GM23338 (cell line): ENCODE data around the gene KIF5A. TPM values are rescaled to one million over a fixed set of nuclear protein-coding genes. Genes with fewer than 3 reads are reported as not detected.

Source experiments
- ATAC-seq: fragments of 200-7000 bp; cut with Tn5 transposase; 3 replicates; pipeline ENCODE4 v1.9.1; 2020
- DNase-seq: peaks from one replicate; pipeline ENCODE4 v3.0.0-alpha.2; 2015; ENCODE audit warnings: low spot score
- H2AFZ ChIP-seq: fragments of 200-600 bp; sonication (generic); 2 replicates; pipeline ENCODE4 v1.8.0; 2016; ENCODE audit warnings: antibody characterized with exemption, mild to moderate bottlenecking, moderate library complexity
- H3F3A ChIP-seq: fragments of 200-600 bp; sonication (generic); replicated peaks from 2 replicates; pipeline ENCODE4 v1.8.0; 2017; ENCODE audit warnings: antibody characterized with exemption, mixed run types, low read depth
- H3K27ac ChIP-seq: fragments of 200-600 bp; sonication (generic); 2 replicates; pipeline ENCODE4 v1.6.1; 2016; ENCODE audit warnings: low read depth
- H3K27me3 ChIP-seq: fragments of 200-600 bp; sonication (generic); 2 replicates; pipeline ENCODE4 v1.8.0; 2016; ENCODE audit warnings: mild to moderate bottlenecking, mixed run types, moderate library complexity; ENCODE audit not compliant: insufficient read depth
- H3K36me3 ChIP-seq: fragments of 200-600 bp; sonication (generic); 2 replicates; pipeline ENCODE4 v1.8.0; 2016; ENCODE audit warnings: mild to moderate bottlenecking; ENCODE audit not compliant: insufficient read depth
- H3K4me1 ChIP-seq: fragments of 200-600 bp; sonication (generic); 2 replicates; pipeline ENCODE4 v1.8.0; 2016; ENCODE audit warnings: mild to moderate bottlenecking, moderate library complexity; ENCODE audit not compliant: insufficient read depth
- H3K4me2 ChIP-seq: fragments of 200-600 bp; sonication (generic); 2 replicates; pipeline ENCODE4 v1.7.1; 2017; ENCODE audit warnings: mixed run types
- H3K4me3 ChIP-seq: fragments of 200-600 bp; sonication (generic); 2 replicates; pipeline ENCODE4 v1.6.1; 2016; ENCODE audit warnings: mixed run types
- H3K79me2 ChIP-seq: fragments of 200-600 bp; sonication (generic); replicated peaks from 2 replicates; pipeline ENCODE4 v1.8.0; 2017; ENCODE audit warnings: mild to moderate bottlenecking; ENCODE audit not compliant: insufficient read depth
- H3K9me2 ChIP-seq: fragments of 200-600 bp; sonication (generic); 2 replicates; pipeline ENCODE4 v1.8.0; 2017; ENCODE audit not compliant: insufficient read depth
- H4K20me1 ChIP-seq: fragments of 200-600 bp; sonication (generic); replicated peaks from 2 replicates; pipeline ENCODE4 v1.8.0; 2017; ENCODE audit warnings: mild to moderate bottlenecking; ENCODE audit not compliant: insufficient read depth
- H3K27ac Mint-ChIP-seq: 2 replicates; pipeline ENCODE4 v1.8.0; 2020; ENCODE audit warnings: inconsistent platforms, mild to moderate bottlenecking, moderate library complexity, mixed read lengths
- H3K27me3 Mint-ChIP-seq: 3 replicates; pipeline ENCODE4 v1.8.0; 2022; ENCODE audit warnings: low read depth, mild to moderate bottlenecking, moderate library complexity, mixed read lengths, inconsistent platforms; ENCODE audit not compliant: insufficient read depth, poor library complexity
- H3K36me3 Mint-ChIP-seq: 3 replicates; pipeline ENCODE4 v1.8.0; 2021; ENCODE audit warnings: low read depth, mild to moderate bottlenecking, inconsistent platforms, moderate library complexity, mixed read lengths
- H3K4me1 Mint-ChIP-seq: 3 replicates; pipeline ENCODE4 v1.8.0; 2020; ENCODE audit warnings: mild to moderate bottlenecking, inconsistent platforms, mixed read lengths
- H3K4me3 Mint-ChIP-seq: 3 replicates; pipeline ENCODE4 v1.8.0; 2021; ENCODE audit warnings: moderate library complexity, mild to moderate bottlenecking, inconsistent platforms, mixed read lengths
- H3K9me3 Mint-ChIP-seq: 3 replicates; pipeline ENCODE4 v1.8.0; 2020; ENCODE audit warnings: moderate library complexity, mild to moderate bottlenecking, inconsistent platforms, mixed read lengths
- CREB1 ChIP-seq: fragments of 250-450 bp; sonication (Bioruptor Pico); IDR thresholded peaks from 2 replicates; pipeline ENCODE4 v1.5.0; 2020; ENCODE audit warnings: low read depth, mild to moderate bottlenecking, moderate library complexity
- CTCF ChIP-seq, 2 experiments: fragments of 200-600 bp in 1 of 2; sonication (generic) in 1 of 2; conservative IDR thresholded peaks; 2 replicates each; pipeline versions ENCODE4 v1.5.1 to v1.6.1; 2016 to 2017; ENCODE audit warnings: antibody characterized with exemption in 2 of 2, low read depth in 2 of 2, mild to moderate bottlenecking in 2 of 2, moderate library complexity in 1 of 2
- EZH2 ChIP-seq: fragments of 200-600 bp; sonication (generic); IDR thresholded peaks from one replicate; pipeline ENCODE4 v1.8.0; 2017; ENCODE audit warnings: antibody characterized with exemption, mild to moderate bottlenecking, low read depth; ENCODE audit not compliant: unreplicated experiment
- EZH2phosphoT487 ChIP-seq: fragments of 200-600 bp; sonication (generic); IDR thresholded peaks from one replicate; pipeline ENCODE4 v1.8.1; 2018; ENCODE audit warnings: antibody characterized with exemption; ENCODE audit not compliant: unreplicated experiment
- JUNB ChIP-seq: IDR thresholded peaks from one replicate; pipeline ENCODE4 v1.6.1; 2016; ENCODE audit warnings: antibody characterized with exemption; ENCODE audit not compliant: unreplicated experiment
- NANOG ChIP-seq: IDR thresholded peaks from 2 replicates; pipeline ENCODE4 v1.6.1; 2016; ENCODE audit warnings: antibody characterized with exemption, borderline replicate concordance
- POLR2AphosphoS5 ChIP-seq: IDR thresholded peaks from 2 replicates; pipeline ENCODE4 v1.6.1; 2016; ENCODE audit warnings: antibody characterized with exemption, low read depth
- STAT1 ChIP-seq: IDR thresholded peaks from one replicate; pipeline ENCODE4 v1.6.1; 2016; ENCODE audit warnings: antibody characterized with exemption; ENCODE audit not compliant: unreplicated experiment
- ZNF114 ChIP-seq: fragments of 250-450 bp; sonication (Bioruptor Pico); IDR thresholded peaks from 2 replicates; pipeline ENCODE4 v1.5.0; 2020; ENCODE audit warnings: mild to moderate bottlenecking, moderate library complexity
- ZNF331 ChIP-seq: fragments of 250-450 bp; sonication (Bioruptor Pico); IDR thresholded peaks from 2 replicates; pipeline ENCODE4 v1.5.0; 2020; ENCODE audit warnings: low read depth, mild to moderate bottlenecking, moderate library complexity
- ZNF462 ChIP-seq: fragments of 250-450 bp; sonication (Bioruptor Pico); IDR thresholded peaks from 2 replicates; pipeline ENCODE4 v1.5.0; 2020; ENCODE audit warnings: mild to moderate bottlenecking, moderate library complexity
- polyA plus RNA-seq: library from polyadenylated mRNA; unstranded; fragments of >200 nt; fragmentation: Nextera tagmentation; extraction: Ambion mirVana; gene quantifications from 2 replicates; pipeline ENCODE4 v1.2.1, GENCODE V29; 2016
- total RNA-seq: library from RNA; depleted of rRNA; stranded (reverse); fragments of >200 nt; shearing (Covaris generic); gene quantifications from 2 replicates; pipeline ENCODE4 v1.2.3, GENCODE V29; 2014
- TF ChIP-seq, protein P1 (sequence below): IDR thresholded peaks from one replicate; pipeline ENCODE4 v1.6.1; 2018; ENCODE audit warnings: antibody characterized with exemption; ENCODE audit not compliant: unreplicated experiment
- TF ChIP-seq, protein P2 (sequence below): IDR thresholded peaks from 2 replicates; pipeline ENCODE4 v1.6.1; 2016; ENCODE audit warnings: antibody characterized with exemption

Gene KIF5A
- total and polyA plus RNA-seq, 2 experiments from 2014 or later, result 11.1 to 21.3 TPM

DNA sequence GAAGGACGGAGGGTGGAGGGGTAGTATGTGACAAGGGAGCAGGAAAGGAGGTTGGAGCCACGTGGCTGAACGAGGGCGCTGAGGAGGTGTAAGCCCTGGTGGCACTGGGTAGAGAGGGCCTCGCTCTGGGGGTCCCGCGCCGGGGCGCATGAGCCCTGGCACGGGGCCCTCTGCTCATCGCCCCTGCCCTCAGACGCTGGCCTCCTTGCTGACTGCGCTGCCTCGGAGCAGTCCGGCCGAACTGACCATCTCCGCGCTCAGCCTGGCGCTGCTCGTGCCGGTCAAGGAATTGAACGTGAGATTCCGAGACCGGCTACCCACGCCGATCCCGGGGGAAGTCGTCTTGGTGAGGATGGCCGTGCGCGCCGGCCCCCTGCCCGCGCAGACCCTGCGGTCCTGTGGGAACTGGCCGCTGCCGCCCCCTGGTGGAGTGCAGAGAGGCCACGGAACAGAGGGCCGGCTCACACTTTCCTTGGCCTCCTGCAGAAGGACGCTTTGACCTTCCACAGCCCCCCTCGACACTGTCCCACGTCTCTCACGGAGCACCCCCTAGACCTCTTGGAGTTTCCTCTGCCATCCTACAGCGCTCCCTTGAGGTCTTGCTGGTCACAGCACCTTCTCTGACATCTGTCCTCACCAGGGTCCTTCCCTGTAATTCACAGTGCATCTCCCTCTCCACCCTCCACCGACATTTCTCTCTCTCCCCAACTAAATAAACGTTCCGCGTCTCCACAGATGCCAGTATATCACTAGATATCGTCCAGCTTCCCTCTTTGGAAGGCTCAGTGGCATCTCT is 71.9 kb downstream of the KIF5A start:
- peak; percentile 73 for ATAC-seq
- Mint-ChIP-seq H3K27me3 (peaks cover 100% of the 10 kb centered on the region), H3K4me3 (peak overlapping the region; percentile 71), H3K4me1 (peaks cover 27% of the 10 kb centered on the region), H3K9me3 (no peaks in the 10 kb centered on the region), H3K27ac (no peak overlapping the region), H3K36me3 (peaks cover 3% of the 10 kb centered on the region; the same call in 1 of the 3 replicates)
- Histone ChIP-seq H3K4me2 (peak overlapping the region; percentile 87), H3F3A (0 out of 2 replicates have a peak, but pooled peaks cover 13% of the 10 kb centered on the region), H3K79me2 (no peaks in the 10 kb centered on the region), H4K20me1 (peaks cover 8% of the 10 kb centered on the region), H2AFZ (0 out of 2 replicates have a peak overlapping the region, but pooled peaks have one; percentile 69), H3K4me1 (peaks cover 24% of the 10 kb centered on the region), H3K36me3 (peaks cover under 1% of the 10 kb centered on the region; the same call in 1 of the 2 replicates), H3K27me3 (peaks cover 100% of the 10 kb centered on the region), H3K27ac (no peak overlapping the region), H3K9me2 (no peaks in the 10 kb centered on the region), H3K4me3 (peak overlapping the region; percentile 59)
- peak; percentile 77 for DNase-seq
- TF ChIP-seq STAT1 (no peak), EZH2 (peak; percentile 51), ZNF462 (CRISPR knock-in tag) (no peak), CTCF (conservative IDR thresholded peaks at IDR 0.05; ENCODE audit: low read depth in 2 of 2) (peak; percentile 66 to 79), EZH2phosphoT487 (no peak), POLR2AphosphoS5 (no peak), ZNF114 (no peak), NANOG (no peak), ZNF331 (CRISPR knock-in tag) (no peak), JUNB (no peak), CREB1 (CRISPR knock-in tag) (no peak)
- TF ChIP-seq, protein P1, sequence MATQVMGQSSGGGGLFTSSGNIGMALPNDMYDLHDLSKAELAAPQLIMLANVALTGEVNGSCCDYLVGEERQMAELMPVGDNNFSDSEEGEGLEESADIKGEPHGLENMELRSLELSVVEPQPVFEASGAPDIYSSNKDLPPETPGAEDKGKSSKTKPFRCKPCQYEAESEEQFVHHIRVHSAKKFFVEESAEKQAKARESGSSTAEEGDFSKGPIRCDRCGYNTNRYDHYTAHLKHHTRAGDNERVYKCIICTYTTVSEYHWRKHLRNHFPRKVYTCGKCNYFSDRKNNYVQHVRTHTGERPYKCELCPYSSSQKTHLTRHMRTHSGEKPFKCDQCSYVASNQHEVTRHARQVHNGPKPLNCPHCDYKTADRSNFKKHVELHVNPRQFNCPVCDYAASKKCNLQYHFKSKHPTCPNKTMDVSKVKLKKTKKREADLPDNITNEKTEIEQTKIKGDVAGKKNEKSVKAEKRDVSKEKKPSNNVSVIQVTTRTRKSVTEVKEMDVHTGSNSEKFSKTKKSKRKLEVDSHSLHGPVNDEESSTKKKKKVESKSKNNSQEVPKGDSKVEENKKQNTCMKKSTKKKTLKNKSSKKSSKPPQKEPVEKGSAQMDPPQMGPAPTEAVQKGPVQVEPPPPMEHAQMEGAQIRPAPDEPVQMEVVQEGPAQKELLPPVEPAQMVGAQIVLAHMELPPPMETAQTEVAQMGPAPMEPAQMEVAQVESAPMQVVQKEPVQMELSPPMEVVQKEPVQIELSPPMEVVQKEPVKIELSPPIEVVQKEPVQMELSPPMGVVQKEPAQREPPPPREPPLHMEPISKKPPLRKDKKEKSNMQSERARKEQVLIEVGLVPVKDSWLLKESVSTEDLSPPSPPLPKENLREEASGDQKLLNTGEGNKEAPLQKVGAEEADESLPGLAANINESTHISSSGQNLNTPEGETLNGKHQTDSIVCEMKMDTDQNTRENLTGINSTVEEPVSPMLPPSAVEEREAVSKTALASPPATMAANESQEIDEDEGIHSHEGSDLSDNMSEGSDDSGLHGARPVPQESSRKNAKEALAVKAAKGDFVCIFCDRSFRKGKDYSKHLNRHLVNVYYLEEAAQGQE, result no peak
- TF ChIP-seq, protein P2, sequence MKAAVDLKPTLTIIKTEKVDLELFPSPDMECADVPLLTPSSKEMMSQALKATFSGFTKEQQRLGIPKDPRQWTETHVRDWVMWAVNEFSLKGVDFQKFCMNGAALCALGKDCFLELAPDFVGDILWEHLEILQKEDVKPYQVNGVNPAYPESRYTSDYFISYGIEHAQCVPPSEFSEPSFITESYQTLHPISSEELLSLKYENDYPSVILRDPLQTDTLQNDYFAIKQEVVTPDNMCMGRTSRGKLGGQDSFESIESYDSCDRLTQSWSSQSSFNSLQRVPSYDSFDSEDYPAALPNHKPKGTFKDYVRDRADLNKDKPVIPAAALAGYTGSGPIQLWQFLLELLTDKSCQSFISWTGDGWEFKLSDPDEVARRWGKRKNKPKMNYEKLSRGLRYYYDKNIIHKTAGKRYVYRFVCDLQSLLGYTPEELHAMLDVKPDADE, result no peak
